Measurements from ENCODE around the gene SI. TPM values are rescaled to one million over a fixed set of nuclear protein-coding genes. Genes with fewer than 3 reads are reported as not detected.
"Not testable (repeated sequence)": the region's sequence is repeated elsewhere in the genome, so short reads cannot be mapped to it uniquely, and the experiment has no call there.

The SI gene
- total RNA-seq, 4 donors from 2014 or later: not detected

- intact Hi-C loops (cut with DNase I): no loop called here
- no peaks in the 10 kb centered on the region for H3K4me1 ChIP-seq
- no peak overlapping the region for H3K27ac ChIP-seq
- TF ChIP-seq, protein P1, sequence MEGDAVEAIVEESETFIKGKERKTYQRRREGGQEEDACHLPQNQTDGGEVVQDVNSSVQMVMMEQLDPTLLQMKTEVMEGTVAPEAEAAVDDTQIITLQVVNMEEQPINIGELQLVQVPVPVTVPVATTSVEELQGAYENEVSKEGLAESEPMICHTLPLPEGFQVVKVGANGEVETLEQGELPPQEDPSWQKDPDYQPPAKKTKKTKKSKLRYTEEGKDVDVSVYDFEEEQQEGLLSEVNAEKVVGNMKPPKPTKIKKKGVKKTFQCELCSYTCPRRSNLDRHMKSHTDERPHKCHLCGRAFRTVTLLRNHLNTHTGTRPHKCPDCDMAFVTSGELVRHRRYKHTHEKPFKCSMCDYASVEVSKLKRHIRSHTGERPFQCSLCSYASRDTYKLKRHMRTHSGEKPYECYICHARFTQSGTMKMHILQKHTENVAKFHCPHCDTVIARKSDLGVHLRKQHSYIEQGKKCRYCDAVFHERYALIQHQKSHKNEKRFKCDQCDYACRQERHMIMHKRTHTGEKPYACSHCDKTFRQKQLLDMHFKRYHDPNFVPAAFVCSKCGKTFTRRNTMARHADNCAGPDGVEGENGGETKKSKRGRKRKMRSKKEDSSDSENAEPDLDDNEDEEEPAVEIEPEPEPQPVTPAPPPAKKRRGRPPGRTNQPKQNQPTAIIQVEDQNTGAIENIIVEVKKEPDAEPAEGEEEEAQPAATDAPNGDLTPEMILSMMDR (IDR thresholded peaks at IDR 0.05): no peak
- TF ChIP-seq POLR2A (IDR thresholded peaks at IDR 0.05): no peak
- WGBS, 2 donors: 88 to 90% methylated on average over 3 of the region's 3 CpGs
- H3K9me3 ChIP-seq: no peaks in the 10 kb centered on the region
- no peak for DNase-seq
- H3K27me3 ChIP-seq: no peaks in the 10 kb centered on the region
- no peaks in the 10 kb centered on the region for H3K36me3 ChIP-seq
- H3K4me3 ChIP-seq: no peak overlapping the region
Measured at GRCh38 chr3:165011557-165011956, 66.7 kb downstream of the SI start.

DNA sequence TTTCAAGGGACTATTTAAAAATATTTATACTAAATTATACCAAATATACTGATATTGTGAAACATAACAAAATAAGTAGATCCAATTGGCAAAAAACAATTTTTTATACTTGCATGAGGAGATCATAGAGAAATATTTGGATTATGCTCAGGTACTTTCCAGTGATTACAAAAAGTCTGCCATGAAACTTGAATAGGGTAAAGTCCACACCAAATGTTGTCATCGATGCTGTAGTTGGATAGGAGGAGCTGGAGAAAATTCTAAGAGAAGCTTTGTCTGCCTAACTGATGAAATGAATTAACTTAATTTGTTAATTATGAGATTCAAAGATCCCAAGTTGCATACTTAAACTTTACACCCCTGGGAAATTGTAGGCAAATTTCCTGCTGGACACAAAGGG lies 93.3 kb downstream of the SI start:
- H3K36me3 ChIP-seq: no peaks in the 10 kb centered on the region
- no peaks in the 10 kb centered on the region for H3K27me3 ChIP-seq
- H3K4me1 ChIP-seq: no peaks in the 10 kb centered on the region
- intact Hi-C loops (cut with DNase I): no loop called here
- TF ChIP-seq POLR2A (IDR thresholded peaks at IDR 0.05): no peak
- TF ChIP-seq, protein P1 (IDR thresholded peaks at IDR 0.05): no peak
- no peak for DNase-seq
- H3K27ac ChIP-seq: no peak overlapping the region
- WGBS, 2 donors: 39 to 72% methylated on average over 1 of the region's 1 CpG
- no peaks in the 10 kb centered on the region for H3K9me3 ChIP-seq
- no peak overlapping the region for H3K4me3 ChIP-seq

GRCh38 chr3:164962610-164963009 lies 115.7 kb downstream of the SI start:
- DNase-seq: no peak
- no peaks in the 10 kb centered on the region for H3K9me3 ChIP-seq
- WGBS, 2 donors: 54 to 57% methylated on average over 6 of the region's 6 CpGs
- H3K27ac ChIP-seq: no peak overlapping the region
- no peaks in the 10 kb centered on the region for H3K36me3 ChIP-seq
- intact Hi-C loops (cut with DNase I): no loop called here
- TF ChIP-seq, protein P1 (IDR thresholded peaks at IDR 0.05): no peak
- no peak for TF ChIP-seq POLR2A (IDR thresholded peaks at IDR 0.05)
- no peaks in the 10 kb centered on the region for H3K27me3 ChIP-seq
- no peak overlapping the region for H3K4me3 ChIP-seq
- H3K4me1 ChIP-seq: no peaks in the 10 kb centered on the region

DNA sequence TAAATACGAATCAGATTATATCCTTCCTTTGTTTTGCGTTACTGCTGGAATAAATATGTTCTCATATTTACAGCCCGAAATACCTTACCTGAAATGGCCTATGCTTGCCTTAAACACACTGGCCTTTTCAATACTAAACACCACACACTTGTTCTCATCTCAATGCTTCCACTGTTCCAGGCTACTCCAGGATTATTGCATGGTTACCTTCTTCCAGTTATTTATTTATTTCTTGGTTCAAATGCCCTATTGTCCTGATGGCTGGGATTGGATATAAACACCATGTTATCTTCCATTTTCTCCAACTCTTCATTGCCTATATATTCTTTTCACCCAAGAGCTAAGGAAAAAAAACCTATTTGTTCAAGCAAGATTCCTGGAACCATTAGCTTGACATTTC lies 125.3 kb downstream of the SI start:
- DNase-seq: no peak
- WGBS, 2 donors: 73 to 74% methylated on average over 3 of the region's 3 CpGs
- Histone ChIP-seq H3K27ac (no peak overlapping the region), H3K9me3 (peaks cover 0 to 7% (median 0%) of the 10 kb centered on the region in 3 donors), H3K36me3 (no peaks in the 10 kb centered on the region), H3K4me1 (no peaks in the 10 kb centered on the region), H3K4me3 (no peak overlapping the region), H3K27me3 (no peaks in the 10 kb centered on the region)
- no peak for TF ChIP-seq POLR2A (IDR thresholded peaks at IDR 0.05)
- TF ChIP-seq, protein P1 (IDR thresholded peaks at IDR 0.05): no peak
- intact Hi-C loops (cut with DNase I): no loop called here

DNA sequence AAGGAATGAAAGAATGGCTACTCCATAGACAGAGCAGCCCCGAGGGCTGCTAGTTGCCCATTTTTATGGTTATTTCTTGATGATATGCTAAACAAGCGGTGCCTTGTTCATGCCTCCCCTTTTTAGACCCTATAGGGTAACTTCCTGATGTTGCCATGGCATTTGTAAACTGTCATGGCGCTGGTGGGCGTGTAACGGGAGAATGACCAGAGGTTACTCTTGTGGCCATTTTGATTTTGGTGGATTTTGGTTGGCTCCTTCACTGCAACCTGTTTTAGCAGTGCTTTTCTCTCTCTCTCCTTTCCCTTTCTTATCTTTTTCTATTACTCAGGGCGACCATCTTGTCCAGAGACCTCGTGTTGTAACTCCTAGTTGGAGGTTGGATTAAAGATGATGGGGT lies 126.9 kb downstream of the SI start:
- H3K27me3 ChIP-seq; H3K36me3 ChIP-seq; H3K9me3 ChIP-seq; H3K4me1 ChIP-seq; H3K4me3 ChIP-seq; DNase-seq; intact Hi-C loops (cut with DNase I); H3K27ac ChIP-seq: not testable (repeated sequence)
- WGBS, 2 donors: 75 to 79% methylated on average over 7 of the region's 7 CpGs

- H3K27ac ChIP-seq: no peak overlapping the region
- intact Hi-C loops (cut with DNase I): no loop called here
- TF ChIP-seq, protein P1 (IDR thresholded peaks at IDR 0.05): no peak
- TF ChIP-seq POLR2A (IDR thresholded peaks at IDR 0.05): no peak
- H3K36me3 ChIP-seq: no peaks in the 10 kb centered on the region
- no peak overlapping the region for H3K4me3 ChIP-seq
- H3K4me1 ChIP-seq: no peaks in the 10 kb centered on the region
- no peaks in the 10 kb centered on the region for H3K9me3 ChIP-seq
- no peaks in the 10 kb centered on the region for H3K27me3 ChIP-seq
- no peak for DNase-seq
- 32 to 37% methylated on average over 1 of the region's 1 CpG for WGBS, 2 donors
Measured at GRCh38 chr3:164940745-164941144, 137.6 kb downstream of the SI start.
